GM12865 (cell line): ENCODE measurements around the gene PDRG1.

ENCODE experiments used
- DNase-seq: peaks from one replicate; pipeline ENCODE4 v3.0.0; 2010; ENCODE audit warnings: low read depth
- H3K4me3 ChIP-seq: 2 replicates; pipeline ENCODE4 v1.5.1; 2011; ENCODE audit warnings: mild to moderate bottlenecking, low read depth, low read length, control low read depth
- TF ChIP-seq, protein P1 (sequence below): IDR thresholded peaks from 2 replicates; pipeline ENCODE4 v1.5.1; 2011; ENCODE audit warnings: low read length, control low read depth, low read depth, inconsistent platforms; ENCODE audit not compliant: insufficient read depth; ENCODE audit errors: missing control alignments

The PDRG1 gene

DNA sequence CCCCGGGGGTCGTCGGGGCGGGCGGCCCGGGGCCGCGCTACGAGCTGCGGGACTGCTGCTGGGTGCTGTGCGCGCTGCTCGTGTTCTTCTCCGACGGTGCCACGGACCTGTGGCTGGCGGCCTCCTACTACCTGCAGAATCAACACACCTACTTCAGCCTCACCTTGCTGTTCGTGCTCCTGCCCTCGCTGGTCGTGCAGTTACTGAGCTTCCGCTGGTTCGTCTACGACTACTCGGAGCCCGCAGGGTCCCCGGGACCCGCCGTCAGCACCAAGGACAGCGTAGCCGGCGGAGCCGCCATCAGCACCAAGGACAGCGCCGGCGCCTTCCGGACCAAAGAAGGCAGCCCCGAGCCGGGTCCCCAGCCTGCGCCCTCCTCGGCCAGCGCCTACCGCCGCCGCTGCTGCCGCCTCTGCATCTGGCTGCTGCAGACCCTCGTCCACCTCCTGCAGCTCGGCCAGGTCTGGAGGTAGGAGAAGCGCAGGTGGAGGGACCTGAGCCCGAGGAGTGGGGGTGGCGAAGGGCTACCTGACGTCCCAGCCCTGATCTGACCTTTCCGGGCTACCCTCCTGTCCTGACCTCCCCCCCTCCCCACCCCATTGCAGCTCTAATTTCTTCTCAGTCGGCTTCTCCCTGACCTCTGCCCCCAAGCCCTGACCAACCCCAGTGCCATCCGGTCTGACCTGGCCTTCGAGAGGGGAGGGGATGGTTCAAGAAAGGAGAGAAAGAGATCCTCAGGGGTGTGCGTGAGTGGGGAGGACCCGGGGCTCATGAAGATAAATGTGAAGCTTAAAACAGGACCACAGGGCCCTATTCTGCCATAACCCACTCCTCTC lies 16.7 kb upstream of the PDRG1 start:
- TF ChIP-seq, protein P1, sequence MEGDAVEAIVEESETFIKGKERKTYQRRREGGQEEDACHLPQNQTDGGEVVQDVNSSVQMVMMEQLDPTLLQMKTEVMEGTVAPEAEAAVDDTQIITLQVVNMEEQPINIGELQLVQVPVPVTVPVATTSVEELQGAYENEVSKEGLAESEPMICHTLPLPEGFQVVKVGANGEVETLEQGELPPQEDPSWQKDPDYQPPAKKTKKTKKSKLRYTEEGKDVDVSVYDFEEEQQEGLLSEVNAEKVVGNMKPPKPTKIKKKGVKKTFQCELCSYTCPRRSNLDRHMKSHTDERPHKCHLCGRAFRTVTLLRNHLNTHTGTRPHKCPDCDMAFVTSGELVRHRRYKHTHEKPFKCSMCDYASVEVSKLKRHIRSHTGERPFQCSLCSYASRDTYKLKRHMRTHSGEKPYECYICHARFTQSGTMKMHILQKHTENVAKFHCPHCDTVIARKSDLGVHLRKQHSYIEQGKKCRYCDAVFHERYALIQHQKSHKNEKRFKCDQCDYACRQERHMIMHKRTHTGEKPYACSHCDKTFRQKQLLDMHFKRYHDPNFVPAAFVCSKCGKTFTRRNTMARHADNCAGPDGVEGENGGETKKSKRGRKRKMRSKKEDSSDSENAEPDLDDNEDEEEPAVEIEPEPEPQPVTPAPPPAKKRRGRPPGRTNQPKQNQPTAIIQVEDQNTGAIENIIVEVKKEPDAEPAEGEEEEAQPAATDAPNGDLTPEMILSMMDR: no peak
- H3K4me3 ChIP-seq: no peak overlapping the region
- DNase-seq: peak; percentile 76

DNA sequence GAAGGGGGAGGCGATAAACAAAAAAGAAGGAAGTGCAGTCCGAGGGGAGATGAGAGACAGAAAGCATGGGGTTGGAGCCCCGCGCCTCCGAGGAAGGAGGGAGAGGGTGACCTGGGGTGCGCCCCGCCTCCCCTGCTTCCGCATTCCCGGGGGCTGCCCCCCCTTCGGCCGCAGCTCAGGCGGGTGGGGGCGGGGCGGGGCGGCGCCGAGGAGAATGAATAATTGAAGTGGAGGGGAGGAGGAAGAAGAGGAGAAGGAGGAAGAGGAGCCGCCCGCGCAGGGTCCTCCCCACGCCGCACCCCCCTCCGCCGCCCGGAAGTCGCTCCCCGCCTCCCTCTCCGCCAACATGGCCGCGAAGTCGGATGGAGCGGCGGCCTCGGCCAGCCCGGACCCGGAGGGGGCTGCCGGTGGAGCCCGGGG lies 16.0 kb upstream of the PDRG1 start, which contains the start of gene XKR7:
TSS of gene XKR7 (plus strand) at position 322 of the 420 bp plus-strand sequence. CDS start at position 347, 25 bp downstream.
- TF ChIP-seq, protein P1: no peak
- no peak within 1 kb of the TSS for H3K4me3 ChIP-seq
- no peak for DNase-seq

DNA sequence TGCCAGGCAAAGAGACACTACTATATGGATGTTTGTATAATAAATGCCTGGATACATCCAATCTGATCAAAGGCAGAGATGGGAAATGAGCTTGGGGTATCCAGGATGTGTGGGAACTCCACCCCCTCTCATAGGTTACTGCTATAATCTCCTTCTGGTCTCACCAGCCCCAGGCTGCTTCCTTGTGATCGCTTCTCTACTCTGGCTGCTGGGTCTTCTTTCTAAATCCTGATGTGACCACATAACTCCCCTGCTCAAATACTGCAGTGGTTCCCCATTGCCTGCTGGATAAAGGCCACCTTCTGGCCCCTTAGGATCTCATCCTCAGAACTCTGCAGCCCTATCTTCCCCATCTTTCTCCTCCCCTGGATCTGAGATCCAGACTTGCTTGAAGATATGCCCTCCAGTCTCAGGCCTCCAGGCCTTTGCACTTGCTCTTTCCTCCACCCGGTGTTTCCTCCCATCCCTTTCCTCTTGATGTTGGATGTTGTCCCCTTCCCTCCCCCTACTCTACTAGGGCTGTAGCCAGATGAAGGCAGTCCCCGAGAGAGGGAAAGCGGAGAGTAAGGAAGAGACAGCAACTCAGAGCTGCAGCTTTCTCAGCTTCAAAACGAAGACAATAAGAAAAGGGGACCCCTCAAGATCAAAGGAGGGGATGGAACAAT lies 15.3 kb upstream of the PDRG1 start:
- TF ChIP-seq, protein P1: no peak
- no peak overlapping the region for H3K4me3 ChIP-seq
- no peak for DNase-seq

DNA sequence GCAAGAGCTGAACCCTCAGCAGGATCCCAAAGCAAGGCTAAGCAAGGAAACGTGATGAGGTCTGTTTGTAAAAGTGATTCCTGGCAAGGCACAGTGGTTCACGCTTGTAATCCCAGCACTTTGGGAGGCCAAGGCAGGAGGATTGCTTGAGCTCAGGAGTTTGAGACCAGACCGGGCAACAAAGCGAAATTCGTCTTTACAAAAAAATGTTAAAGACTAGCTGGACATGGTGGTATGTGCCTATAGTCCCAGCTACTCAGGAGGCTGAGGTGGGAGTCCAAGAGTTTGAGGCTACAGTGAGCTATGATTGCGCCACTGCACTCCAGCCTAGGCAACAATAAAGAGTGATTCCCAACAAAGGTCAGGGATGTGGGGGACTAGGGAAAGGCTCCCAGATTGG lies 12.0 kb upstream of the PDRG1 start:
- no peak overlapping the region for H3K4me3 ChIP-seq
- TF ChIP-seq, protein P1: no peak
- no peak for DNase-seq

DNA sequence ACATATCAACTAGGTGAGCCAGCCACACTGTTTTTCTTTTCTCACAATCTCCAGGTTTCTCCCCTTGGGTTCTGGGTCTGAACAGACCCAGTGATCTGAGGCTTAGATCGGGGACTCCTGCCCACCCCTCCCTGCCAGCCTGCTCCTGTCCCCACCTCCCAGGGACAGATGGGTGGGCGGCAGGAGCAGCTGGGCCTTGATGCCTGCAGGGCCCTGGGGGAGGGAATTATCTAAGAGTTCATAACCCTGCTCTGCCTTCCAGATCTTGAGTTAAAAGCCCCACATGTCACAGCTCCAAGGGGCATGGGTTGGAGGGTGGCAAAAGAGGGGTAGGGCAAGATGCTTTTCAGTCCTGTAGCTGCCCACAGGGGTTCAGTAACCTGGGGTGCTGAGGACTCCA lies 10.9 kb upstream of the PDRG1 start:
- TF ChIP-seq, protein P1: no peak
- DNase-seq: no peak
- H3K4me3 ChIP-seq: no peak overlapping the region

DNA sequence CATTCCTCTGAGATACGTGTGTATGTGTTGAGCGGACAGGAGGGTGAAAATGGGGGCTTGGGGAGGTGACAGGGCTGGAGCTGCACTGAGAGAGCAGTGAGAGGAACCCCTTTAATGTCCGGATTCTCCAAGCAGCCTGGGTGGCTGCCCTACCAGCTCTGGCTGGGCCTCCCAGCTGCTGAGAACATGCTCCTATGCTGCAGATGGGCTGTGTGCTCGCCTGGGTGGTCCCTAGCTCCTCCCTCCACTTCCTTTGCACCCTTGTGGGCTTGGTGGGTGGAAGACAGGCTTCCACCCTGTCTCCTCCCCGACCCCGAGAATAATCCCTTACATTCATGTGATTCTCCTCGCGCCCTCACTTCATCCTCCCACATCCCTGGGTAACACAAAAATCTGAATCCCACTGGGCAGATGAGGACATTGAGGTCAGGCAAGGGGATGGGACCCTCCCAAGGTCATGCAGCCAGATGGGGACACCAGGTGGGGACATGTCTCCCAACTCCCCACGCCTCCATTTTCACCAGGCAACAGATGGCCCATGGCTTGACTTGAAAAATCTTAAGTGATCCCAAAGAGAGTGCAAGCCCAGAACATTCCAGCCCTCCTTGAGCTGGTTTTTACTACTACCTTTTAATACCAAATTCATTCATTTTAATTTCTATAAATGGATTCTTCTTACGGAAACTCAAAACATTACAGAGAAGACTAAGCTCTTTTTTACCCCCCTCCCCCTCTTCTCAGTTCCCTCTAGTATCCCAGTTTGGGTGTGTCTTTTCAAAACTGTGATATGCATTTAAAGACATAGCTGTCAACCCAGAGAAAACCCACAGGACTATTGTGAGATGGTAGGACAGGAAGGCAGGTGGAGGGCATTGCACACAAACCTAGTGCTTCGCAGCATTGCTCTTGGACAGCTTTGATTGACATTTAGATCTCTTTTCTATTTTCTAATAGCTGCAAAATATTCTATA lies 5.0 kb upstream of the PDRG1 start:
- H3K4me3 ChIP-seq: no peak overlapping the region
- TF ChIP-seq, protein P1: no peak
- peak; percentile 13 for DNase-seq
